Uterus (tissue), 4 donors: ENCODE measurements around the gene HDAC4. TPM values are rescaled to one million over a fixed set of nuclear protein-coding genes. Genes with fewer than 3 reads are reported as not detected.

Experiments
- DNase-seq, 2 donors: peaks; one replicate each; pipeline ENCODE4 v3.0.0-alpha.2; 2019 to 2020
- H3K27ac ChIP-seq, 2 donors: fragments of 200-600 bp; sonication (generic); 1 replicate in 1 of 2; 2 replicates in 1 of 2; pipeline ENCODE4 v1.5.1; 2016 to 2018
- H3K27me3 ChIP-seq, 2 donors: fragments of 200-600 bp; sonication (generic); one replicate each; pipeline ENCODE4 v1.5.1; 2018 to 2019; ENCODE audit warnings: control low read depth in 1 of 2
- H3K36me3 ChIP-seq, 2 donors: fragments of 200-600 bp; sonication (generic); one replicate each; pipeline ENCODE4 v1.5.1; 2019; ENCODE audit warnings: control low read depth in 1 of 2
- H3K4me1 ChIP-seq, 2 donors: fragments of 200-600 bp; sonication (generic); one replicate each; pipeline ENCODE4 v1.5.1; 2018 to 2019; ENCODE audit warnings: control low read depth in 1 of 2
- H3K4me3 ChIP-seq, 2 donors: fragments of 200-600 bp; sonication (generic); 1 replicate in 1 of 2; 2 replicates in 1 of 2; pipeline ENCODE4 v1.5.1; 2018 to 2019; ENCODE audit warnings: mild to moderate bottlenecking in 1 of 2
- H3K9me3 ChIP-seq, 2 donors: fragments of 200-600 bp; sonication (generic); one replicate each; pipeline ENCODE4 v1.5.1; 2019; ENCODE audit warnings: control low read depth in 1 of 2
- CTCF ChIP-seq, 4 experiments: fragments of 200-600 bp in 2 of 4; fragments of 450-650 bp in 2 of 4; sonication (generic) in 2 of 4; IDR thresholded peaks; one replicate each; pipeline ENCODE4 v1.5.1; 2016 to 2019; ENCODE audit warnings: antibody characterized with exemption in 4 of 4, mild to moderate bottlenecking in 2 of 4, moderate library complexity in 1 of 4
- POLR2A ChIP-seq, 2 donors: fragments of 450-650 bp; IDR thresholded peaks; one replicate each; pipeline ENCODE4 v1.6.1; 2016; ENCODE audit warnings: antibody characterized with exemption in 2 of 2, mild to moderate bottlenecking in 1 of 2, moderate library complexity in 1 of 2
- intact Hi-C: fragments of 100-400 bp; cut with DNase I; formaldehyde crosslinking; loops from one replicate; pipeline ENCODE4 v1.15.1; 2023; ENCODE audit warnings: low total_unique reads
- total RNA-seq, 4 donors: library from RNA; depleted of rRNA in 3 of 4; stranded (reverse); fragments of >200 nt in 3 of 4; gene quantifications; one replicate each; pipeline versions ENCODE4 v1.1.0 to v1.2.4, GENCODE V29; 2014 to 2023
- donor health status: DM: yes; HTN: yes; CAD: no.

HDAC4 gene
- total RNA-seq, 4 donors from 2014 or later: 42.1 to 91.5 (median 73.4) TPM

DNA sequence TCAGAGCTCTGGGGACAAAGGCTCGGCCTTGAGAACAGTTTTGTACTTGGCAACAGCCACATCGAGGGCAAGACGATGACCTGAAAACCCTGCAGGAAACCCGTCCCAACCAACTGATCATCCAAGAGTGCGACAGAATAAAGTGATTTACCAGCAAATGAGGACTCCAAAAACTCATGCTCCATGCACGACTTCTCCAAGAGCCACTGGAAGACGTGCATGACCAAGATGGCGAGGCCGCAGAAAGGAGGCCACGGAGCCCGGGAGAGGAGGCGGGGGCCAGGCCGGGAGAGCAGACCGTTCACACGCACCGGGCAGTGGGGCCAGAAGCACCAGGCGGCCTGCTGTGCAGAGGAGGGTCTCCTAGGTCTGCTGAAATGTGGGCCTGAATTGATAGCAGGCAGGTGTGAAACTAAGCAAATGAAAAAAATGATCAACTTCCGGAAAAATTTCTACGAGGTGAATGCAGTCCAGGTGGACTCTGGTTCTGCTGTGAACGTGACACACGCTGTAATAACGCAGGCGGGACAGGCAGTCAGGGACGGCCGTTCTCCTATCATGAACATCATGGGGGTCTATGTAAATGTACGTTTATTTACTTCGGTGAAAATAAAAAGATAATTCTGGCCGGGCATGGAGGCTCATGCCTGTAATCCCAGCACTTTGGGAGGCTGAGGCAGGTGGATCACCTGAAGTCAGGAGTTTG, 252.2 kb downstream of the HDAC4 start:
- intact Hi-C loops: no loop called here
- no peak for TF ChIP-seq POLR2A (IDR thresholded peaks at IDR 0.05)
- no peak for TF ChIP-seq CTCF (IDR thresholded peaks at IDR 0.05)
- Histone ChIP-seq H3K36me3 (no peaks in the 10 kb centered on the region), H3K4me3 (no peak overlapping the region), H3K4me1 (peaks cover 5 to 6% of the 10 kb centered on the region in 2 donors), H3K27ac (no peak overlapping the region), H3K9me3 (no peaks in the 10 kb centered on the region), H3K27me3 (no peaks in the 10 kb centered on the region)
- no peak for DNase-seq

- intact Hi-C loops: no loop called here
- Histone ChIP-seq H3K4me3 (no peak overlapping the region), H3K9me3 (no peaks in the 10 kb centered on the region), H3K27ac (no peak overlapping the region), H3K27me3 (no peaks in the 10 kb centered on the region), H3K36me3 (no peaks in the 10 kb centered on the region), H3K4me1 (peaks cover 3 to 6% of the 10 kb centered on the region in 2 donors)
- no peak for TF ChIP-seq POLR2A (IDR thresholded peaks at IDR 0.05)
- no peak for TF ChIP-seq CTCF (IDR thresholded peaks at IDR 0.05)
- no peak for DNase-seq
These were observed 253.4 kb downstream of the HDAC4 start for GRCh38 chr2:239147376-239147775.

GRCh38 chr2:239146741-239147181, 254.1 kb downstream of the HDAC4 start:
- Histone ChIP-seq H3K9me3 (no peaks in the 10 kb centered on the region), H3K27ac (no peak overlapping the region), H3K4me3 (no peak overlapping the region), H3K36me3 (no peaks in the 10 kb centered on the region), H3K27me3 (no peaks in the 10 kb centered on the region), H3K4me1 (peaks cover 0 to 6% of the 10 kb centered on the region in 2 donors)
- TF ChIP-seq CTCF (IDR thresholded peaks at IDR 0.05) (no peak), POLR2A (IDR thresholded peaks at IDR 0.05) (no peak)
- intact Hi-C loops: no loop called here
- DNase-seq: no peak

GRCh38 chr2:239146011-239146641, 254.7 kb downstream of the HDAC4 start:
- no peak for TF ChIP-seq POLR2A (IDR thresholded peaks at IDR 0.05)
- no peak for TF ChIP-seq CTCF (IDR thresholded peaks at IDR 0.05)
- H3K27ac ChIP-seq: no peak overlapping the region
- no peaks in the 10 kb centered on the region for H3K36me3 ChIP-seq
- no peaks in the 10 kb centered on the region for H3K27me3 ChIP-seq
- DNase-seq: no peak
- no peak overlapping the region for H3K4me3 ChIP-seq
- H3K9me3 ChIP-seq: no peaks in the 10 kb centered on the region
- no peaks in the 10 kb centered on the region for H3K4me1 ChIP-seq
- intact Hi-C loops: no loop called here

GRCh38 chr2:239145601-239146000, 255.2 kb downstream of the HDAC4 start:
- no peaks in the 10 kb centered on the region for H3K36me3 ChIP-seq
- H3K27me3 ChIP-seq: no peaks in the 10 kb centered on the region
- no peak for TF ChIP-seq POLR2A (IDR thresholded peaks at IDR 0.05)
- no peak for TF ChIP-seq CTCF (IDR thresholded peaks at IDR 0.05)
- no peak overlapping the region for H3K4me3 ChIP-seq
- intact Hi-C loops: no loop called here
- no peaks in the 10 kb centered on the region for H3K9me3 ChIP-seq
- no peaks in the 10 kb centered on the region for H3K4me1 ChIP-seq
- DNase-seq: no peak
- H3K27ac ChIP-seq: no peak overlapping the region
